HG03039 (cell line): Measurements from ENCODE around the gene RAPGEF4.
"Not testable (repeated sequence)": the region's sequence is repeated elsewhere in the genome, so short reads cannot be mapped to it uniquely, and the experiment has no call there.

Source experiments
- ATAC-seq: cut with Tn5 transposase; IDR thresholded peaks from one replicate; pipeline ENCODE4 v1.9.1; 2021; ENCODE audit warnings: mild to moderate bottlenecking, moderate library complexity; ENCODE audit not compliant: unreplicated experiment

Gene RAPGEF4

GRCh38 chr2:172770887-172771286 is 35.2 kb downstream of the RAPGEF4 start:
- ATAC-seq, result no peak

- no peak for ATAC-seq
Measured at GRCh38 chr2:172772633-172773032, 37.0 kb downstream of the RAPGEF4 start.

- no peak for ATAC-seq
Measured at GRCh38 chr2:172774302-172774701, 38.7 kb downstream of the RAPGEF4 start.

GRCh38 chr2:172775319-172775718 is 39.7 kb downstream of the RAPGEF4 start:
- ATAC-seq, result no peak

GRCh38 chr2:172777431-172777830 is 41.8 kb downstream of the RAPGEF4 start:
- no peak for ATAC-seq

- ATAC-seq, result no peak
Measured at GRCh38 chr2:172782506-172783164, 47.0 kb downstream of the RAPGEF4 start.

- ATAC-seq, result no peak
Measured at GRCh38 chr2:172783165-172783898, 47.7 kb downstream of the RAPGEF4 start.

- no peak for ATAC-seq
Measured at GRCh38 chr2:172788871-172789270, 53.2 kb downstream of the RAPGEF4 start.

GRCh38 chr2:172790404-172790803 is 54.8 kb downstream of the RAPGEF4 start:
- no peak for ATAC-seq

GRCh38 chr2:172791953-172792352 is 56.3 kb downstream of the RAPGEF4 start:
- no peak for ATAC-seq

- ATAC-seq, result no peak
Measured at GRCh38 chr2:172792711-172793110, 57.1 kb downstream of the RAPGEF4 start.

- not testable (repeated sequence) for ATAC-seq
Measured at GRCh38 chr2:172803308-172803707, 67.7 kb downstream of the RAPGEF4 start.

- no peak for ATAC-seq
Measured at GRCh38 chr2:172804423-172804822, 68.8 kb downstream of the RAPGEF4 start.

- no peak for ATAC-seq
Measured at GRCh38 chr2:172806493-172806892, 70.8 kb downstream of the RAPGEF4 start.

- ATAC-seq, result no peak
Measured at GRCh38 chr2:172806996-172807395, 71.4 kb downstream of the RAPGEF4 start.

- ATAC-seq, result no peak
Measured at GRCh38 chr2:172808156-172808555, 72.5 kb downstream of the RAPGEF4 start.

- no peak for ATAC-seq
Measured at GRCh38 chr2:172811027-172811426, 75.4 kb downstream of the RAPGEF4 start.

GRCh38 chr2:172812158-172812744 is 76.6 kb downstream of the RAPGEF4 start:
- no peak for ATAC-seq

- no peak for ATAC-seq
Measured at GRCh38 chr2:172813314-172813888, 77.8 kb downstream of the RAPGEF4 start.

- no peak for ATAC-seq
Measured at GRCh38 chr2:172817411-172817810, 81.8 kb downstream of the RAPGEF4 start.

GRCh38 chr2:172819943-172820342 is 84.3 kb downstream of the RAPGEF4 start:
- ATAC-seq, result no peak
